HFF-Myc (cell line): Measurements from ENCODE around the gene FAM216B.

ENCODE experiments used
- DNase-seq: peaks from one replicate; pipeline ENCODE4 v3.0.0-alpha.2; 2011; ENCODE audit warnings: low read depth; ENCODE audit errors: extremely low read depth
- H3K4me3 ChIP-seq: replicated peaks from 2 replicates; pipeline ENCODE4 v1.5.1; 2011; ENCODE audit warnings: low read depth, mild to moderate bottlenecking, control low read depth, low read length
- TF ChIP-seq, protein P1 (sequence below): IDR thresholded peaks from 2 replicates; pipeline ENCODE4 v1.5.1; 2012; ENCODE audit warnings: mild to moderate bottlenecking, low read depth, low read length, control low read depth; ENCODE audit errors: missing control alignments

FAM216B gene

GRCh38 chr13:42754801-42755510, 26.4 kb upstream of the FAM216B start:
- H3K4me3 ChIP-seq, result no peak overlapping the region
- DNase-seq, result no peak
- TF ChIP-seq, protein P1, sequence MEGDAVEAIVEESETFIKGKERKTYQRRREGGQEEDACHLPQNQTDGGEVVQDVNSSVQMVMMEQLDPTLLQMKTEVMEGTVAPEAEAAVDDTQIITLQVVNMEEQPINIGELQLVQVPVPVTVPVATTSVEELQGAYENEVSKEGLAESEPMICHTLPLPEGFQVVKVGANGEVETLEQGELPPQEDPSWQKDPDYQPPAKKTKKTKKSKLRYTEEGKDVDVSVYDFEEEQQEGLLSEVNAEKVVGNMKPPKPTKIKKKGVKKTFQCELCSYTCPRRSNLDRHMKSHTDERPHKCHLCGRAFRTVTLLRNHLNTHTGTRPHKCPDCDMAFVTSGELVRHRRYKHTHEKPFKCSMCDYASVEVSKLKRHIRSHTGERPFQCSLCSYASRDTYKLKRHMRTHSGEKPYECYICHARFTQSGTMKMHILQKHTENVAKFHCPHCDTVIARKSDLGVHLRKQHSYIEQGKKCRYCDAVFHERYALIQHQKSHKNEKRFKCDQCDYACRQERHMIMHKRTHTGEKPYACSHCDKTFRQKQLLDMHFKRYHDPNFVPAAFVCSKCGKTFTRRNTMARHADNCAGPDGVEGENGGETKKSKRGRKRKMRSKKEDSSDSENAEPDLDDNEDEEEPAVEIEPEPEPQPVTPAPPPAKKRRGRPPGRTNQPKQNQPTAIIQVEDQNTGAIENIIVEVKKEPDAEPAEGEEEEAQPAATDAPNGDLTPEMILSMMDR, result no peak

- TF ChIP-seq, protein P1, result no peak
- H3K4me3 ChIP-seq, result no peak overlapping the region
- no peak for DNase-seq
Observed at GRCh38 chr13:42757678-42758420, 23.5 kb upstream of the FAM216B start.

DNA sequence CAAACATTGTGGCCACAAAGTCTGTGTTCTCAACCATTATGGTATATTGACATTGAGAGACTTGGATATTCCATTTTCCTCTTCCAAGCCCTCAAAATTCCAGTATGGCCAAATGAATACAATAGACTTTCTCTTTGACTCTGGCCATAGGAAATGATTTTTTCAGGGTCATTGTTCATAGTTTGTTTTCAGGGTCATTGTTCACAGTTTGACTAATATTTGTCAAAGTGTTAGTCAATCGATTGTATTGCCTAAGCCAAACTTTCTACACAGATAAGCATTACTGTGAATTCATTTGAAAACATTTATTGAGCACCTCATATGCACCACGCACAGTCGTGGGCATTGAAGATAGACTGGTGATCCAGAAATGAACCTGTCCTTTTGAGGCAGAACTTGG, 22.9 kb upstream of the FAM216B start:
- TF ChIP-seq, protein P1, result no peak
- no peak for DNase-seq
- H3K4me3 ChIP-seq, result no peak overlapping the region

- TF ChIP-seq, protein P1, result no peak
- H3K4me3 ChIP-seq, result no peak overlapping the region
- no peak for DNase-seq
Observed at GRCh38 chr13:42760951-42761350, 20.4 kb upstream of the FAM216B start.

DNA sequence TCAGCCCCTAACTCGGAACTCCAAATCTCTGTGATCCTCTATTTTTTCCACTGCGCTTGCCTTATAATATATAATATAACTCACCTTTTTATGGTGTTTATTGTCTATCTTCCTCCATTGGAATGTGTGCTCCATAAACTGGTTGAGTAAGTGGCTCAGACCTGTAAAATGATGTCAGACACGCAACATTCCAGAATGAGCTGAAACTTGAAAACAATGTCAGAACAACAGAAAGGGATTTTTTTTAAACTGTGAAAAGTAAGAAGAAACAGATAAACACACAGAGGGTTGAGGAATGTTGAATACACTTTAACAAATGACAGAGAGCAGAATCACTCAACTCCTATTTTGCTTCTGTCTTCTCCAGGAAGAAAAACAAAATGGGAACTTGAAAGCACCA, 19.1 kb upstream of the FAM216B start:
- DNase-seq, result no peak
- no peak overlapping the region for H3K4me3 ChIP-seq
- TF ChIP-seq, protein P1, result no peak

DNA sequence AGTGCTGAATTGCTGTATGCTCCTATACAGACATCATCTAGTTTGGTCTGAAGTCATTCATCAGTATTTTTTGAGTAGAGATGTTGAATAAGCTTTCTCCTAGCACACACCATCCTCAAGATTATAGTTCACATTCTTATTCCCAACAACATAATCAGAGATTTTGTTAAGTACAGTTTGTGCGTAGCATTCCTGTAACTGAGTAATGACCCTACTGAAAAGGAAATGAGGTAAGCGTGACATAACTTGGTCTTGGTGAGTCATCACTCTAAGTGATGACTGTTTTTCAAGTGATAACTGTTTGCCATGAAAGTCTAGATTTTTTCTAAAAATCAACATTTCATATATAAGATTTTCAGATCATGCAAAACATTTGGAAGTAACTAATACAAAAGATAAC, 18.5 kb upstream of the FAM216B start:
- TF ChIP-seq, protein P1, result no peak
- peak; percentile 65 for DNase-seq
- H3K4me3 ChIP-seq, result no peak overlapping the region
